ENCODE measurements around the gene SH2D1B. TPM values are rescaled to one million over a fixed set of nuclear protein-coding genes. Genes with fewer than 3 reads are reported as not detected.
"Not testable (repeated sequence)": the region's sequence is repeated elsewhere in the genome, so short reads cannot be mapped to it uniquely, and the experiment has no call there.

Gene SH2D1B
- total RNA-seq, 1 donor from 2014 or later: not detected

GRCh38 chr1:162367772-162368171, 44.2 kb downstream of the SH2D1B start:
- DNase-seq (ENCODE audit: low spot score): peak; percentile 41
- intact Hi-C loops (cut with DNase I): no loop called here

GRCh38 chr1:162367073-162367472, 44.9 kb downstream of the SH2D1B start:
- peak; percentile 66 for DNase-seq (ENCODE audit: low spot score)
- intact Hi-C loops (cut with DNase I): no loop called here

DNA sequence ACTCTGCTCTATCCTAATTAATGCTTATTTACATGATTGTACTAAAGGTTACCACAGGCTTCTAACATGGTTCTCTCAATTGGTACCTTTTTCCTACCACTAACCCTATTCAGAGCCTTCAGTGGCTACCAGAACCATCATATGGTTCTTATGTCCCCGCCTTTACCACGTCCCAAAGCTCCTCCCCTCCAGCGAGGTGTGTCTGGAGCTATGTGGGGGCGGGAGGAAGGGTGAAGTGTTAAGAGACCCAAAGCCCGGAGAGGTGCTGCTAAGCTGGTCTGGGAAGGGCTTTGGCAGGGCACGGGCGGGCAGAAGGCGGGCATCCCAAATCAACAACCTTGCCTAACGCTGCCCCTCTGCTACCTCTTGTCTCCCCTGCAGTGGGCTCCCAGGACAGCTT, 45.3 kb downstream of the SH2D1B start:
- peak; percentile 27 for DNase-seq (ENCODE audit: low spot score)
- intact Hi-C loops (cut with DNase I): no loop called here

DNA sequence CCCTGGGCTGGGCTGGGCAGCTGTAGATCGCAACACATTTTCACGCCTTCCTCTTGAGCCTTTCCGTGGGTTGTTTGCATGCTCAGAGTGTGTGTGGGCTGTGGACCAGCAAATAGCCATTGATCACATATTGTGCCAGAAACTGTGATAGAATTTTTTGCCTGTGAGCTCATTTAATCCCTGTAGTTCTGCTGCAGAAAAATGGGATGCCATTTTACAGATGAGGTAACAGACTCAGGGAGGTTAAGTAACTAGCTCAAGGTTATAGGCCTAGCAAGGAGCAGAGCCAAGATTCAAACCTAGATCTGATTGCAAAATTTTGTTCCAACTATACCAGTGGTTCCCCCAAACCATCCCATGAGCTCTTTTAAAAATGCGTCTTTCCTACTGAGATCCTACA, 45.8 kb downstream of the SH2D1B start:
- intact Hi-C loops (cut with DNase I): no loop called here
- no peak for DNase-seq (ENCODE audit: low spot score)

GRCh38 chr1:162365284-162366020, 46.5 kb downstream of the SH2D1B start:
- peak; percentile 39 for DNase-seq (ENCODE audit: low spot score)
- intact Hi-C loops (cut with DNase I): no loop called here

DNA sequence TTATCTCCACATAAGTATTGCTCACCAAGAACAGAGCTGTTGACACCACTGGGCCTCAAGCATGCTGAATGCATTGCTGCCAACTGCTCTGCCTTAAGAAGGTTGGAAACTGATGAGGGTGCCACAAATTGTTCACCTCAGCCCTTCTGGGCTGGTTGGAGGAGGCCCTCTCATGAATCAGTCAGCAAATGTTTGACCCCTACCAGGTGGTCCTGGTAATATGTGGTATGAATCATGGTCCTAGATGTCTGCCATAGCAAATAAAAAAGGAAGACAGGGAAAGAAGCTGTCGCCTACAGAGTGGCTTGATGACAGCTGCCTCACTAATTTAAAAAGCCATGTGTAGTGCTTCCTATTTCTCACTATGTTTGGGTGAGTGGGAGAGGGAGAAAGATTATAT, 47.4 kb downstream of the SH2D1B start:
- DNase-seq (ENCODE audit: low spot score): no peak
- intact Hi-C loops (cut with DNase I): no loop called here

GRCh38 chr1:162363823-162364222, 48.1 kb downstream of the SH2D1B start:
- DNase-seq (ENCODE audit: low spot score): peak; percentile 29
- intact Hi-C loops (cut with DNase I): no loop called here

DNA sequence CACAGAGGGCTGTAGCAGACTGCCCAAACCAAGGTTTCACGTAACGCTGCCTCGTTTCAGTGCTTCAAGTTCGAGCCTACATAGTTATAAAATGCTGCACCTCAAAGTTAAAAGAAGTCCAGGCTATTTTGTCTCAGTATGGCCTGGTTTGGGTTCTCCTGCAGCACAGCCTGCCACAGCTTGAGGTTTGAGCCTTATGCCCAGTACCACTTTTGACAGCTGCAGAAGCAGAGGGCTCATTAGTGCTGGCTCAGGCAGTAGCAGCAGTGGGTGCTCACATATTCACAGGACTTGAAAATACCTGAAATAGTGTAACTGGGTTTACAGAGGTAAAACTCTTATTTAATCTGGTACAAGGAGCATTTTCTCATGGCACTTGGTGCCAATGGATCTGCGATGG, 50.6 kb downstream of the SH2D1B start:
- peak; percentile 24 for DNase-seq (ENCODE audit: low spot score)
- intact Hi-C loops (cut with DNase I): no loop called here

DNA sequence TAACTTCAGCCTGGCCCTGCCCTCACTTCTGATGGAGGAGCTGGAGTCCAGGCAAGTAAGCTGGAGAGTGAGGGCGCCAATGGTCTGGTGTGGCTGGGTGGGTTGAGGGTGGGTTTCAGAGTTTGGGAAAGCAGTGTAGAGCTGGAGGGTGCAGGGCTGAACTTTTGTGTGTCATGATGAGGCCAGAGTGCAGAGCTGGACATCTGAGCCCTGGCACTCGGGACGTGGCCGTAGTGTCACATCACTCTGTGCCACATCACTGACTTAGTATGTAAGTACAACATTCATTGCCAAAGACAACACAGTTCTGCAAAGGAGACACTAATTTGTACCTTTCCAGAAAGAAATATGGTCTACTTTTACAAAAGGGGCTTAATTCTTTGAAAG, 51.1 kb downstream of the SH2D1B start:
- intact Hi-C loops (cut with DNase I): no loop called here
- DNase-seq (ENCODE audit: low spot score): peak; percentile 56

DNA sequence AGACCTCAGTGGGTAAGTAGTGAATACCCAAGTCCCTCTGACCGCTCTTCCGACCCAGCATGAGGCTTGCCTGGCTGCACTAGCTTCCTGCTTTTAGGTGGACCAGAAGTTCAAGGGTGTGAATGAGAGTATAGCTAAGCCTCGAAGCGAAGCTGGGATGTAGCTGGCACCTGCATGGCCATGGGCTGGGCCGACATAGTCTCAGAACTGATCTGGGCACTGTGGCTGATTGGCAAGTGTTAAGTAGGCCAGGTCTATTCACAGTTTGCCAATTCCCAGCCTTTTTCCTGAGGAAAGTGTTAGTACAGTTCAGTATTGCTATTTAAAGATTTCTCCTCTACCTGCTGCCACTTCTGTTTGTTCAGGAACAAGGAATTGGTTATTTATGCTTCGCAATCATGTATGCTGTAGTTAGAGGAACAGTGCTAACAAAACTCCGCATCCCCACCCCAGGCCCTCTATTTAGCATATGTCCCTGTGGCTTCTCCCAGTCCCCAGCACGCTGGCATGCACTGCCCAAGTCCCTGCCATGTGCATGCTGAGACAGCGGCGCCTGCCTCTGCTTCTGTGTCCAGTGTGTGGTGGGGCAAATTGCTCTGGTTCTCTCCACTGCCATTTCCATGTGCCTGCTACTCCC, 51.6 kb downstream of the SH2D1B start:
- intact Hi-C loops (cut with DNase I): no loop called here
- peak; percentile 68 for DNase-seq (ENCODE audit: low spot score)

- no peak for DNase-seq (ENCODE audit: low spot score)
- intact Hi-C loops (cut with DNase I): no loop called here
Observed at GRCh38 chr1:162359523-162360236, 52.3 kb downstream of the SH2D1B start.

DNA sequence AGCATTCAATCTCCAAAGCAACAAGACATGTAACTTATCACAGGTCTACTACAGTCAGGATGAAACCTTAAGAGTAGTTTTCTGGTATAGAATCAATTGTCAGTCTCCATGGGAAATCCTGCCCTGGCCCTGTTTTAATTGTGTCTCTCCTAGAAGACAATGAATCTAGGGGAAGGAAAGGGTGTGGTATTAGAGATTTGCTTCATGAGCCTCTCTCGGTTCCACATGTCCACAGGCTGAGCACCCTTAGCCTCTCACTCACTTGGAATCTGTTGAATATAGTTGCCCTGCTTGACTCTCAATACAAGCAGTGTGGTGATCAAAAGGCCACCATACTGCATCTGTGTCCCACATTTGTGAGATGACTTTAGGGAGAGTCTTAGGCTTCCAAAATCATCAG, 53.0 kb downstream of the SH2D1B start:
- intact Hi-C loops (cut with DNase I): no loop called here
- no peak for DNase-seq (ENCODE audit: low spot score)

- intact Hi-C loops (cut with DNase I): no loop called here
- no peak for DNase-seq (ENCODE audit: low spot score)
Observed at GRCh38 chr1:162357681-162358266, 54.2 kb downstream of the SH2D1B start.

GRCh38 chr1:162353702-162354101, 58.2 kb downstream of the SH2D1B start:
- intact Hi-C loops (cut with DNase I): no loop called here
- DNase-seq (ENCODE audit: low spot score): no peak

DNA sequence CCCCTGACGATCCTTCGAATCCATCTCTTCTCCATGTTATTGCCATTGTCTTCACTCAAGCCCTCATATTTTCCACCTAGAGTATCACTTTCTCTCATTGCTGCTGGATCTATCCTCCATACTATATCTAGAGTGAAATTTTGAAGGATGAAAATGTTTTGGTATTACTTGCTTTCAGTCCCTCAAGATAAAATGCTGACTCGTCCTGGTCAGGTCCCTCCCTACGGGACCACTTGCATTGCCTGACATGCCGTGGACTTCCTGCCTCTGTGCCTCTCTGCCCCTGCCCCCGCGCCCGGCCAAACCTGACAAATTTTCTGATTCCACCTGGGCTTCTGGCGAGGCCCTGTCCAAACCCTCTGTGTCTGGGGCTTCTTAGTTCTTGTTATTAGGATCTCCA, 58.9 kb downstream of the SH2D1B start:
- no peak for DNase-seq (ENCODE audit: low spot score)
- intact Hi-C loops (cut with DNase I): no loop called here

GRCh38 chr1:162351874-162352273, 60.1 kb downstream of the SH2D1B start:
- intact Hi-C loops (cut with DNase I); DNase-seq (ENCODE audit: low spot score): not testable (repeated sequence)

DNA sequence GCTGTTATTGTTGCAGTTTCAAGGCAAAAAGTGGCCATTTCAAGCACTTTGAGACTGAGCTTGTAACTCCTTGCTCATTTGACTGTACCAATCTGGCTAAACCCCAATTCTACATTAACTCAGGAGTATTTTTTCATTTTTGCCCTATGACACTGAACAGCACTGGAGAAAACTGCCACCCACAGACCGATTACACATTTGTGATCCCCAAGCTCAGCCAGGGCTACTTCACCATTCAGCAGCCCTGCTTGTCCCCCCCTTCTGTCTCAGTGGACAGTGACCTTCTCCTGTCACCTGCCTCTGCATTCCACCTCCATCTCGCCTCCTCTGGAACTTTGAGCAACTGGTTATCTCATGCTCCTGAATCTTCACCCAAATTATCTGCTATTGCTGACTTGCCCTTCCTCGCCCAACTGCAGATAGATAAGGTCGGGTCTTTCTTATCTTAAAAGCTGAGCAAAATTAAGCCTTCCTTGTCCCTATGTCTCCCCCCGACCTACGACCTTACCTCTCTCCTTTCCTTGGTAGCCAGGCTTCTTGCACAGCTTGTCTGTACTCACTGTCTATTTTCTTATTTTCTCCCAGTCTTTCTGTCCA, 60.6 kb downstream of the SH2D1B start:
- DNase-seq (ENCODE audit: low spot score): no peak
- intact Hi-C loops (cut with DNase I): no loop called here

DNA sequence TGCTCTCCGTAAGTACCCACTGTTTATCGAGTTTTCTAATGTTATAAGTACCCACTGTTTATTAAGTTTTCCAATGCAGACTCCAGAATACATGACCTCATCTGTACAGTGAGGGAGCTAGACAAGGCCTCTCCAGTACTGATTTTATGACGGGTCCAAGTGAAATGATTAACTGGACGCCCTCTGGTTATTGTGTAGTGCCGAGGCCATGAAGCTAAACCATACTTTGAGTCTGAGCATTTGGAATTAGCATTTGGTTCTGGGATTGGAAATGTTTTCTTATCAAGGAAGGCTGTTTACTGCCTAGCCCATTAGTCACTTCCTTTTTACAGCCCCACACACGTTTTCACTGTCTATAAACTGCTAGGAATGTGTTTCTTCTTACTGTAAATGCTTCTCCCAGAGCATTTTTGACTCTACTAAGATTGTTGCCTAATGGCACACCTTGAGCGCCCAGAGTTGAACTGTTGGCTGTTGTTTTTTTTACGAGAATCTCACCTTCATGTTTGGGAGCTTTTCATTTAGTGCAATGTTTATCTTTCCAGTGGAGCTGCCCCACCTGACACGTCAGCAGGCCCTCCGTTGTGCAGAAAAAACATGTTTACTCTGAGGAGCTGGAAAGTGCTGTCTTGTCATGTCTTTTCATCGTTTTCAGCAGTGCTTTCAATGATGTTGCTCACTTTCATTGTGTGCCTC, 62.2 kb downstream of the SH2D1B start:
- no peak for DNase-seq (ENCODE audit: low spot score)
- intact Hi-C loops (cut with DNase I): no loop called here

DNA sequence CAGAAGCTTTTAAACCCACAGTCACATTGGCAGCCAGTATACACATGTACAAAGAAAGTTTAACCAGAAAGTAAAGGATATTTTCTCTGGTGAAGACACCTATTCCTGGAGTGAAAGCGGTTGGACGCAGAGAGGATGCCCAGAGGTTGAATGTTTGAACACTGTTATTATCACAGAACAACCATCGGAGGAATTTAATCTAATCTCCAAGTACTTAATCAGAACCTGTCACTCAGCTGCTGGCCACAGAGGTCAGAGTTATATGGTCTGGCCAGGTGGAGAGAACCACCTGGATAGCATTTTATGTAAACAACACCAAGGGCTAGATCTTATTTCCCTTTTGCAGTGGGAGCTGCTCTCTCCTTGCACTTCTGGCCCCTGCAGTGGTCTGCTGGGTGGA, 64.7 kb downstream of the SH2D1B start:
- intact Hi-C loops (cut with DNase I): no loop called here

More for the DNA sequence above, 64.7 kb downstream of the SH2D1B start:
- no peak for DNase-seq (ENCODE audit: low spot score)

All from cardiac septum (tissue), 1 donor.